Keratinocyte (primary cell): ENCODE data around the gene ERC2. TPM values are rescaled to one million over a fixed set of nuclear protein-coding genes. Genes with fewer than 3 reads are reported as not detected.

ENCODE experiments used
- DNase-seq: peaks from one replicate; pipeline ENCODE4 v3.0.0-alpha.2; 2011; ENCODE audit warnings: low read depth, missing footprints, low spot score
- FAIRE-seq: peaks from 2 replicates; lab custom pipeline; 2011; peaks lifted over from hg19 to GRCh38; lab: Jason Lieb, UNC
- H2AFZ ChIP-seq: 2 replicates; pipeline ENCODE4 v1.6.0; 2012; ENCODE audit warnings: low read length, control low read depth, inconsistent platforms; ENCODE audit not compliant: control insufficient read depth
- H3K27ac ChIP-seq: 2 replicates; pipeline ENCODE4 v1.5.1; 2011; ENCODE audit warnings: low read length; ENCODE audit not compliant: control insufficient read depth, insufficient read depth
- H3K27me3 ChIP-seq: 3 replicates; pipeline ENCODE4 v1.6.0; 2011; ENCODE audit warnings: low read length; ENCODE audit not compliant: control insufficient read depth, insufficient read depth; ENCODE audit errors: extremely low read depth
- H3K36me3 ChIP-seq, 2 experiments: 2 replicates in 1 of 2; 3 replicates in 1 of 2; pipeline ENCODE4 v1.5.1; 2011; ENCODE audit warnings: low read length in 2 of 2, mild to moderate bottlenecking in 1 of 2; ENCODE audit not compliant: control insufficient read depth in 2 of 2, insufficient read depth in 2 of 2; ENCODE audit errors: extremely low read depth in 1 of 2
- H3K4me1 ChIP-seq: 3 replicates; pipeline ENCODE4 v1.5.1; 2011; ENCODE audit warnings: low read length; ENCODE audit not compliant: control insufficient read depth, insufficient read depth; ENCODE audit errors: extremely low read depth
- H3K4me2 ChIP-seq: 3 replicates; pipeline ENCODE4 v1.6.0; 2011; ENCODE audit warnings: low read depth, low read length; ENCODE audit not compliant: control insufficient read depth, insufficient read depth; ENCODE audit errors: extremely low read depth
- H3K4me3 ChIP-seq, 3 experiments: fragments of 200-600 bp in 1 of 3; sonication (generic) in 1 of 3; 2 replicates in 2 of 3; 3 replicates in 1 of 3; pipeline ENCODE4 v1.5.1; 2011 to 2016; ENCODE audit warnings: low read length in 3 of 3, mild to moderate bottlenecking in 3 of 3, control low read depth in 2 of 3, inconsistent platforms in 1 of 3, low read depth in 1 of 3, mixed read lengths in 1 of 3, mixed run types in 1 of 3, moderate library complexity in 1 of 3; ENCODE audit not compliant: control insufficient read depth in 2 of 3, insufficient read depth in 2 of 3; ENCODE audit errors: extremely low read depth in 1 of 3
- H3K79me2 ChIP-seq: 2 replicates; pipeline ENCODE4 v1.6.0; 2012; ENCODE audit warnings: low read length; ENCODE audit not compliant: control insufficient read depth, insufficient read depth
- H3K9ac ChIP-seq: 3 replicates; pipeline ENCODE4 v1.6.0; 2011; ENCODE audit warnings: low read length; ENCODE audit not compliant: control insufficient read depth, insufficient read depth; ENCODE audit errors: extremely low read depth
- H3K9me1 ChIP-seq: 3 replicates; pipeline ENCODE4 v1.6.0; 2011; ENCODE audit warnings: low read length; ENCODE audit not compliant: control insufficient read depth, insufficient read depth; ENCODE audit errors: extremely low read depth
- H3K9me3 ChIP-seq: 2 replicates; pipeline ENCODE4 v1.5.1; 2012; ENCODE audit warnings: low read depth, low read length; ENCODE audit not compliant: control insufficient read depth
- H4K20me1 ChIP-seq: 3 replicates; pipeline ENCODE4 v1.6.0; 2011; ENCODE audit warnings: low read length; ENCODE audit not compliant: control insufficient read depth, insufficient read depth; ENCODE audit errors: extremely low read depth
- CTCF ChIP-seq, 3 experiments: IDR thresholded peaks in 1 of 3; conservative IDR thresholded peaks in 1 of 3; optimal IDR thresholded peaks in 1 of 3; 2 replicates in 2 of 3; 3 replicates in 1 of 3; pipeline versions ENCODE3 to v1.5.1; 2011; ENCODE audit warnings: low read length in 3 of 3, mild to moderate bottlenecking in 3 of 3, moderate library complexity in 2 of 3, control low read depth in 1 of 3, inconsistent platforms in 1 of 3; ENCODE audit not compliant: insufficient read depth in 2 of 3; ENCODE audit errors: extremely low read depth in 1 of 3
- EZH2 ChIP-seq: IDR thresholded peaks from one replicate; pipeline ENCODE4 v1.6.1; 2012; ENCODE audit warnings: inconsistent platforms, mild to moderate bottlenecking, low read length, moderate library complexity
- dilution Hi-C: fragments of 300-500 bp; cut with MboI; formaldehyde crosslinking; loops from one replicate; pipeline ENCODE4 v1.7.0; 2020; ENCODE audit warnings: low sequenced_read_pairs; ENCODE audit not compliant: extremely low pct_ligation_motif_present
- polyA plus RNA-seq, 5 experiments: library from polyadenylated mRNA; depleted of rRNA in 3 of 5; stranded (reverse) in 3 of 5; stranded (forward) in 1 of 5; unstranded in 1 of 5; fragments of >200 nt; gene quantifications; 1 replicate in 1 of 5; 2 replicates in 3 of 5; 3 replicates in 1 of 5; pipeline versions ENCODE4 v1.2.1 to v1.2.3, GENCODE V29; 2011 to 2012; ENCODE audit warnings: missing spikeins in 2 of 5, low read depth in 1 of 5, low replicate concordance in 1 of 5

Gene ERC2
- polyA plus RNA-seq, 1 donor (not counting 4 experiments of a cell fraction or from before 2014, with no cell fraction given) = 0.08 TPM

- FAIRE-seq (no peak), DNase-seq (no peak)
- H3K27me3 ChIP-seq = no peaks in the 10 kb centered on the region
- no peak overlapping the region for H3K27ac ChIP-seq
- no peaks in the 10 kb centered on the region for H3K9me1 ChIP-seq
- dilution Hi-C loops = no loop called here
- no peak overlapping the region for H2AFZ ChIP-seq
- no peaks in the 10 kb centered on the region for H3K36me3 ChIP-seq
- no peak for TF ChIP-seq CTCF (optimal IDR thresholded peaks at IDR 0.05 in 1 of 3, IDR thresholded peaks at IDR 0.05 in 1 of 3, conservative IDR thresholded peaks at IDR 0.05 in 1 of 3; ENCODE audit: extremely low read depth in 1 of 3, insufficient read depth in 2 of 3, low read length in 3 of 3)
- TF ChIP-seq EZH2 = no peak
- H3K9me3 ChIP-seq = no peaks in the 10 kb centered on the region
- no peaks in the 10 kb centered on the region for H3K4me1 ChIP-seq
- H3K4me3 ChIP-seq = no peak overlapping the region
- H3K79me2 ChIP-seq = no peaks in the 10 kb centered on the region
- H4K20me1 ChIP-seq = no peaks in the 10 kb centered on the region
- H3K4me2 ChIP-seq = no peak overlapping the region
- no peak overlapping the region for H3K9ac ChIP-seq
Observed at GRCh38 chr3:56260262-56260661, 208.0 kb downstream of the ERC2 start.

- Histone ChIP-seq H3K27me3 (no peaks in the 10 kb centered on the region), H3K9me1 (no peaks in the 10 kb centered on the region), H4K20me1 (no peaks in the 10 kb centered on the region), H3K27ac (no peak overlapping the region), H3K4me3 (no peak overlapping the region), H3K4me2 (no peak overlapping the region), H2AFZ (no peak overlapping the region), H3K79me2 (no peaks in the 10 kb centered on the region), H3K9me3 (no peaks in the 10 kb centered on the region), H3K4me1 (no peaks in the 10 kb centered on the region), H3K36me3 (no peaks in the 10 kb centered on the region), H3K9ac (no peak overlapping the region)
- dilution Hi-C loops = no loop called here
- TF ChIP-seq CTCF (optimal IDR thresholded peaks at IDR 0.05 in 1 of 3, IDR thresholded peaks at IDR 0.05 in 1 of 3, conservative IDR thresholded peaks at IDR 0.05 in 1 of 3; ENCODE audit: extremely low read depth in 1 of 3, insufficient read depth in 2 of 3, low read length in 3 of 3) (no peak), EZH2 (no peak)
- DNase-seq (no peak), FAIRE-seq (no peak)
Observed at GRCh38 chr3:56257826-56258225, 210.4 kb downstream of the ERC2 start.
